GM23338 (cell line): ENCODE data around the gene GRAMD1B. TPM values are rescaled to one million over a fixed set of nuclear protein-coding genes. Genes with fewer than 3 reads are reported as not detected.

Experiments
- ATAC-seq: fragments of 200-7000 bp; cut with Tn5 transposase; 3 replicates; pipeline ENCODE4 v1.9.1; 2020
- DNase-seq: peaks from one replicate; pipeline ENCODE4 v3.0.0-alpha.2; 2015; ENCODE audit warnings: low spot score
- H2AFZ ChIP-seq: fragments of 200-600 bp; sonication (generic); 2 replicates; pipeline ENCODE4 v1.8.0; 2016; ENCODE audit warnings: antibody characterized with exemption, mild to moderate bottlenecking, moderate library complexity
- H3F3A ChIP-seq: fragments of 200-600 bp; sonication (generic); replicated peaks from 2 replicates; pipeline ENCODE4 v1.8.0; 2017; ENCODE audit warnings: antibody characterized with exemption, mixed run types, low read depth
- H3K27ac ChIP-seq: fragments of 200-600 bp; sonication (generic); 2 replicates; pipeline ENCODE4 v1.6.1; 2016; ENCODE audit warnings: low read depth
- H3K27me3 ChIP-seq: fragments of 200-600 bp; sonication (generic); 2 replicates; pipeline ENCODE4 v1.8.0; 2016; ENCODE audit warnings: mild to moderate bottlenecking, mixed run types, moderate library complexity; ENCODE audit not compliant: insufficient read depth
- H3K36me3 ChIP-seq: fragments of 200-600 bp; sonication (generic); 2 replicates; pipeline ENCODE4 v1.8.0; 2016; ENCODE audit warnings: mild to moderate bottlenecking; ENCODE audit not compliant: insufficient read depth
- H3K4me1 ChIP-seq: fragments of 200-600 bp; sonication (generic); 2 replicates; pipeline ENCODE4 v1.8.0; 2016; ENCODE audit warnings: mild to moderate bottlenecking, moderate library complexity; ENCODE audit not compliant: insufficient read depth
- H3K4me2 ChIP-seq: fragments of 200-600 bp; sonication (generic); 2 replicates; pipeline ENCODE4 v1.7.1; 2017; ENCODE audit warnings: mixed run types
- H3K4me3 ChIP-seq: fragments of 200-600 bp; sonication (generic); 2 replicates; pipeline ENCODE4 v1.6.1; 2016; ENCODE audit warnings: mixed run types
- H3K79me2 ChIP-seq: fragments of 200-600 bp; sonication (generic); replicated peaks from 2 replicates; pipeline ENCODE4 v1.8.0; 2017; ENCODE audit warnings: mild to moderate bottlenecking; ENCODE audit not compliant: insufficient read depth
- H3K9me2 ChIP-seq: fragments of 200-600 bp; sonication (generic); 2 replicates; pipeline ENCODE4 v1.8.0; 2017; ENCODE audit not compliant: insufficient read depth
- H4K20me1 ChIP-seq: fragments of 200-600 bp; sonication (generic); replicated peaks from 2 replicates; pipeline ENCODE4 v1.8.0; 2017; ENCODE audit warnings: mild to moderate bottlenecking; ENCODE audit not compliant: insufficient read depth
- H3K27ac Mint-ChIP-seq: 2 replicates; pipeline ENCODE4 v1.8.0; 2020; ENCODE audit warnings: inconsistent platforms, mild to moderate bottlenecking, moderate library complexity, mixed read lengths
- H3K27me3 Mint-ChIP-seq: 3 replicates; pipeline ENCODE4 v1.8.0; 2022; ENCODE audit warnings: low read depth, mild to moderate bottlenecking, moderate library complexity, mixed read lengths, inconsistent platforms; ENCODE audit not compliant: insufficient read depth, poor library complexity
- H3K36me3 Mint-ChIP-seq: 3 replicates; pipeline ENCODE4 v1.8.0; 2021; ENCODE audit warnings: low read depth, mild to moderate bottlenecking, inconsistent platforms, moderate library complexity, mixed read lengths
- H3K4me1 Mint-ChIP-seq: 3 replicates; pipeline ENCODE4 v1.8.0; 2020; ENCODE audit warnings: mild to moderate bottlenecking, inconsistent platforms, mixed read lengths
- H3K4me3 Mint-ChIP-seq: 3 replicates; pipeline ENCODE4 v1.8.0; 2021; ENCODE audit warnings: moderate library complexity, mild to moderate bottlenecking, inconsistent platforms, mixed read lengths
- H3K9me3 Mint-ChIP-seq: 3 replicates; pipeline ENCODE4 v1.8.0; 2020; ENCODE audit warnings: moderate library complexity, mild to moderate bottlenecking, inconsistent platforms, mixed read lengths
- CREB1 ChIP-seq: fragments of 250-450 bp; sonication (Bioruptor Pico); IDR thresholded peaks from 2 replicates; pipeline ENCODE4 v1.5.0; 2020; ENCODE audit warnings: low read depth, mild to moderate bottlenecking, moderate library complexity
- EZH2 ChIP-seq: fragments of 200-600 bp; sonication (generic); IDR thresholded peaks from one replicate; pipeline ENCODE4 v1.8.0; 2017; ENCODE audit warnings: antibody characterized with exemption, mild to moderate bottlenecking, low read depth; ENCODE audit not compliant: unreplicated experiment
- EZH2phosphoT487 ChIP-seq: fragments of 200-600 bp; sonication (generic); IDR thresholded peaks from one replicate; pipeline ENCODE4 v1.8.1; 2018; ENCODE audit warnings: antibody characterized with exemption; ENCODE audit not compliant: unreplicated experiment
- JUNB ChIP-seq: IDR thresholded peaks from one replicate; pipeline ENCODE4 v1.6.1; 2016; ENCODE audit warnings: antibody characterized with exemption; ENCODE audit not compliant: unreplicated experiment
- NANOG ChIP-seq: IDR thresholded peaks from 2 replicates; pipeline ENCODE4 v1.6.1; 2016; ENCODE audit warnings: antibody characterized with exemption, borderline replicate concordance
- POLR2AphosphoS5 ChIP-seq: IDR thresholded peaks from 2 replicates; pipeline ENCODE4 v1.6.1; 2016; ENCODE audit warnings: antibody characterized with exemption, low read depth
- STAT1 ChIP-seq: IDR thresholded peaks from one replicate; pipeline ENCODE4 v1.6.1; 2016; ENCODE audit warnings: antibody characterized with exemption; ENCODE audit not compliant: unreplicated experiment
- ZNF114 ChIP-seq: fragments of 250-450 bp; sonication (Bioruptor Pico); IDR thresholded peaks from 2 replicates; pipeline ENCODE4 v1.5.0; 2020; ENCODE audit warnings: mild to moderate bottlenecking, moderate library complexity
- ZNF331 ChIP-seq: fragments of 250-450 bp; sonication (Bioruptor Pico); IDR thresholded peaks from 2 replicates; pipeline ENCODE4 v1.5.0; 2020; ENCODE audit warnings: low read depth, mild to moderate bottlenecking, moderate library complexity
- polyA plus RNA-seq: library from polyadenylated mRNA; unstranded; fragments of >200 nt; fragmentation: Nextera tagmentation; extraction: Ambion mirVana; gene quantifications from 2 replicates; pipeline ENCODE4 v1.2.1, GENCODE V29; 2016
- total RNA-seq: library from RNA; depleted of rRNA; stranded (reverse); fragments of >200 nt; shearing (Covaris generic); gene quantifications from 2 replicates; pipeline ENCODE4 v1.2.3, GENCODE V29; 2014
- TF ChIP-seq, protein P1 (sequence below): IDR thresholded peaks from 2 replicates; pipeline ENCODE4 v1.6.1; 2016; ENCODE audit warnings: antibody characterized with exemption
- TF ChIP-seq, protein P2 (sequence below): IDR thresholded peaks from one replicate; pipeline ENCODE4 v1.6.1; 2018; ENCODE audit warnings: antibody characterized with exemption; ENCODE audit not compliant: unreplicated experiment
- TF ChIP-seq, protein P3 (sequence below), 2 experiments: fragments of 200-600 bp in 1 of 2; sonication (generic) in 1 of 2; conservative IDR thresholded peaks; 2 replicates each; pipeline versions ENCODE4 v1.5.1 to v1.6.1; 2016 to 2017; ENCODE audit warnings: antibody characterized with exemption in 2 of 2, low read depth in 2 of 2, mild to moderate bottlenecking in 2 of 2, moderate library complexity in 1 of 2
- TF ChIP-seq, protein P4 (sequence below): fragments of 250-450 bp; sonication (Bioruptor Pico); IDR thresholded peaks from 2 replicates; pipeline ENCODE4 v1.5.0; 2020; ENCODE audit warnings: mild to moderate bottlenecking, moderate library complexity

The GRAMD1B gene
- total and polyA plus RNA-seq, 2 experiments from 2014 or later: 3.7 to 24.3 TPM

DNA sequence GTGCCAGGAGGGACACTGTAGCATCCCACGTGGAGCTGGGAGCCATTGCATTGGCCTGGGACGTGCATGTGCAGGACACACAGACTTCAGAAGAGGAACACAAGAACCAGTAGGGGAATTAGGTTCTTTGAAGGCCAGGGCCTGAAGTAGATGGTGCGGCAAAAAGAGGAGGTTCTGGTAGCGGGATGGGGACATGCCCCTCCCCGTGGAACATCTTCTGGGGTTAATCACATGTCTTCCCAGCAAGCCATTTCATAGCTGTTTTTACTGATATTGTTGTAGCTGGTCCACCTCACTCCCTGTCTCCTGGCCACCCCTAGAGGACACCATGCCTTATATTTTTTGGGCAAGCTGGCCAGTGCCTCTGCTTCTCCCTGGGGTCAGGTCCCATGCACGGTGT lies 150.1 kb downstream of the GRAMD1B start:
- Mint-ChIP-seq H3K27ac (no peak overlapping the region), H3K9me3 (peaks cover 3% of the 10 kb centered on the region; the same call in 1 of the 3 replicates), H3K36me3 (peaks cover 5% of the 10 kb centered on the region; the same call in 1 of the 3 replicates), H3K4me1 (peaks cover 32% of the 10 kb centered on the region), H3K4me3 (no peak overlapping the region), H3K27me3 (peaks cover 15% of the 10 kb centered on the region)
- Histone ChIP-seq H3K79me2 (no peaks in the 10 kb centered on the region; the same call in 1 of the 2 replicates), H3K27me3 (no peaks in the 10 kb centered on the region), H3K36me3 (no peaks in the 10 kb centered on the region), H3K4me3 (no peak overlapping the region), H3K9me2 (0 out of 2 replicates have a peak, but pooled peaks cover 5% of the 10 kb centered on the region), H3K4me2 (no peak overlapping the region), H3K27ac (no peak overlapping the region), H3K4me1 (peaks cover 10% of the 10 kb centered on the region), H2AFZ (no peak overlapping the region), H4K20me1 (no peaks in the 10 kb centered on the region), H3F3A (no peaks in the 10 kb centered on the region; the same call in 1 of the 2 replicates)
- no peak for DNase-seq
- TF ChIP-seq, protein P1, sequence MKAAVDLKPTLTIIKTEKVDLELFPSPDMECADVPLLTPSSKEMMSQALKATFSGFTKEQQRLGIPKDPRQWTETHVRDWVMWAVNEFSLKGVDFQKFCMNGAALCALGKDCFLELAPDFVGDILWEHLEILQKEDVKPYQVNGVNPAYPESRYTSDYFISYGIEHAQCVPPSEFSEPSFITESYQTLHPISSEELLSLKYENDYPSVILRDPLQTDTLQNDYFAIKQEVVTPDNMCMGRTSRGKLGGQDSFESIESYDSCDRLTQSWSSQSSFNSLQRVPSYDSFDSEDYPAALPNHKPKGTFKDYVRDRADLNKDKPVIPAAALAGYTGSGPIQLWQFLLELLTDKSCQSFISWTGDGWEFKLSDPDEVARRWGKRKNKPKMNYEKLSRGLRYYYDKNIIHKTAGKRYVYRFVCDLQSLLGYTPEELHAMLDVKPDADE: no peak
- TF ChIP-seq, protein P2, sequence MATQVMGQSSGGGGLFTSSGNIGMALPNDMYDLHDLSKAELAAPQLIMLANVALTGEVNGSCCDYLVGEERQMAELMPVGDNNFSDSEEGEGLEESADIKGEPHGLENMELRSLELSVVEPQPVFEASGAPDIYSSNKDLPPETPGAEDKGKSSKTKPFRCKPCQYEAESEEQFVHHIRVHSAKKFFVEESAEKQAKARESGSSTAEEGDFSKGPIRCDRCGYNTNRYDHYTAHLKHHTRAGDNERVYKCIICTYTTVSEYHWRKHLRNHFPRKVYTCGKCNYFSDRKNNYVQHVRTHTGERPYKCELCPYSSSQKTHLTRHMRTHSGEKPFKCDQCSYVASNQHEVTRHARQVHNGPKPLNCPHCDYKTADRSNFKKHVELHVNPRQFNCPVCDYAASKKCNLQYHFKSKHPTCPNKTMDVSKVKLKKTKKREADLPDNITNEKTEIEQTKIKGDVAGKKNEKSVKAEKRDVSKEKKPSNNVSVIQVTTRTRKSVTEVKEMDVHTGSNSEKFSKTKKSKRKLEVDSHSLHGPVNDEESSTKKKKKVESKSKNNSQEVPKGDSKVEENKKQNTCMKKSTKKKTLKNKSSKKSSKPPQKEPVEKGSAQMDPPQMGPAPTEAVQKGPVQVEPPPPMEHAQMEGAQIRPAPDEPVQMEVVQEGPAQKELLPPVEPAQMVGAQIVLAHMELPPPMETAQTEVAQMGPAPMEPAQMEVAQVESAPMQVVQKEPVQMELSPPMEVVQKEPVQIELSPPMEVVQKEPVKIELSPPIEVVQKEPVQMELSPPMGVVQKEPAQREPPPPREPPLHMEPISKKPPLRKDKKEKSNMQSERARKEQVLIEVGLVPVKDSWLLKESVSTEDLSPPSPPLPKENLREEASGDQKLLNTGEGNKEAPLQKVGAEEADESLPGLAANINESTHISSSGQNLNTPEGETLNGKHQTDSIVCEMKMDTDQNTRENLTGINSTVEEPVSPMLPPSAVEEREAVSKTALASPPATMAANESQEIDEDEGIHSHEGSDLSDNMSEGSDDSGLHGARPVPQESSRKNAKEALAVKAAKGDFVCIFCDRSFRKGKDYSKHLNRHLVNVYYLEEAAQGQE: no peak
- TF ChIP-seq JUNB (no peak), CREB1 (CRISPR knock-in tag) (no peak), EZH2phosphoT487 (no peak), ZNF331 (CRISPR knock-in tag) (no peak), NANOG (no peak), POLR2AphosphoS5 (no peak), ZNF114 (CRISPR knock-in tag) (no peak), EZH2 (no peak), STAT1 (no peak)
- TF ChIP-seq, protein P3, sequence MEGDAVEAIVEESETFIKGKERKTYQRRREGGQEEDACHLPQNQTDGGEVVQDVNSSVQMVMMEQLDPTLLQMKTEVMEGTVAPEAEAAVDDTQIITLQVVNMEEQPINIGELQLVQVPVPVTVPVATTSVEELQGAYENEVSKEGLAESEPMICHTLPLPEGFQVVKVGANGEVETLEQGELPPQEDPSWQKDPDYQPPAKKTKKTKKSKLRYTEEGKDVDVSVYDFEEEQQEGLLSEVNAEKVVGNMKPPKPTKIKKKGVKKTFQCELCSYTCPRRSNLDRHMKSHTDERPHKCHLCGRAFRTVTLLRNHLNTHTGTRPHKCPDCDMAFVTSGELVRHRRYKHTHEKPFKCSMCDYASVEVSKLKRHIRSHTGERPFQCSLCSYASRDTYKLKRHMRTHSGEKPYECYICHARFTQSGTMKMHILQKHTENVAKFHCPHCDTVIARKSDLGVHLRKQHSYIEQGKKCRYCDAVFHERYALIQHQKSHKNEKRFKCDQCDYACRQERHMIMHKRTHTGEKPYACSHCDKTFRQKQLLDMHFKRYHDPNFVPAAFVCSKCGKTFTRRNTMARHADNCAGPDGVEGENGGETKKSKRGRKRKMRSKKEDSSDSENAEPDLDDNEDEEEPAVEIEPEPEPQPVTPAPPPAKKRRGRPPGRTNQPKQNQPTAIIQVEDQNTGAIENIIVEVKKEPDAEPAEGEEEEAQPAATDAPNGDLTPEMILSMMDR (conservative IDR thresholded peaks at IDR 0.05; ENCODE audit: low read depth in 2 of 2): no peak
- TF ChIP-seq, protein P4, sequence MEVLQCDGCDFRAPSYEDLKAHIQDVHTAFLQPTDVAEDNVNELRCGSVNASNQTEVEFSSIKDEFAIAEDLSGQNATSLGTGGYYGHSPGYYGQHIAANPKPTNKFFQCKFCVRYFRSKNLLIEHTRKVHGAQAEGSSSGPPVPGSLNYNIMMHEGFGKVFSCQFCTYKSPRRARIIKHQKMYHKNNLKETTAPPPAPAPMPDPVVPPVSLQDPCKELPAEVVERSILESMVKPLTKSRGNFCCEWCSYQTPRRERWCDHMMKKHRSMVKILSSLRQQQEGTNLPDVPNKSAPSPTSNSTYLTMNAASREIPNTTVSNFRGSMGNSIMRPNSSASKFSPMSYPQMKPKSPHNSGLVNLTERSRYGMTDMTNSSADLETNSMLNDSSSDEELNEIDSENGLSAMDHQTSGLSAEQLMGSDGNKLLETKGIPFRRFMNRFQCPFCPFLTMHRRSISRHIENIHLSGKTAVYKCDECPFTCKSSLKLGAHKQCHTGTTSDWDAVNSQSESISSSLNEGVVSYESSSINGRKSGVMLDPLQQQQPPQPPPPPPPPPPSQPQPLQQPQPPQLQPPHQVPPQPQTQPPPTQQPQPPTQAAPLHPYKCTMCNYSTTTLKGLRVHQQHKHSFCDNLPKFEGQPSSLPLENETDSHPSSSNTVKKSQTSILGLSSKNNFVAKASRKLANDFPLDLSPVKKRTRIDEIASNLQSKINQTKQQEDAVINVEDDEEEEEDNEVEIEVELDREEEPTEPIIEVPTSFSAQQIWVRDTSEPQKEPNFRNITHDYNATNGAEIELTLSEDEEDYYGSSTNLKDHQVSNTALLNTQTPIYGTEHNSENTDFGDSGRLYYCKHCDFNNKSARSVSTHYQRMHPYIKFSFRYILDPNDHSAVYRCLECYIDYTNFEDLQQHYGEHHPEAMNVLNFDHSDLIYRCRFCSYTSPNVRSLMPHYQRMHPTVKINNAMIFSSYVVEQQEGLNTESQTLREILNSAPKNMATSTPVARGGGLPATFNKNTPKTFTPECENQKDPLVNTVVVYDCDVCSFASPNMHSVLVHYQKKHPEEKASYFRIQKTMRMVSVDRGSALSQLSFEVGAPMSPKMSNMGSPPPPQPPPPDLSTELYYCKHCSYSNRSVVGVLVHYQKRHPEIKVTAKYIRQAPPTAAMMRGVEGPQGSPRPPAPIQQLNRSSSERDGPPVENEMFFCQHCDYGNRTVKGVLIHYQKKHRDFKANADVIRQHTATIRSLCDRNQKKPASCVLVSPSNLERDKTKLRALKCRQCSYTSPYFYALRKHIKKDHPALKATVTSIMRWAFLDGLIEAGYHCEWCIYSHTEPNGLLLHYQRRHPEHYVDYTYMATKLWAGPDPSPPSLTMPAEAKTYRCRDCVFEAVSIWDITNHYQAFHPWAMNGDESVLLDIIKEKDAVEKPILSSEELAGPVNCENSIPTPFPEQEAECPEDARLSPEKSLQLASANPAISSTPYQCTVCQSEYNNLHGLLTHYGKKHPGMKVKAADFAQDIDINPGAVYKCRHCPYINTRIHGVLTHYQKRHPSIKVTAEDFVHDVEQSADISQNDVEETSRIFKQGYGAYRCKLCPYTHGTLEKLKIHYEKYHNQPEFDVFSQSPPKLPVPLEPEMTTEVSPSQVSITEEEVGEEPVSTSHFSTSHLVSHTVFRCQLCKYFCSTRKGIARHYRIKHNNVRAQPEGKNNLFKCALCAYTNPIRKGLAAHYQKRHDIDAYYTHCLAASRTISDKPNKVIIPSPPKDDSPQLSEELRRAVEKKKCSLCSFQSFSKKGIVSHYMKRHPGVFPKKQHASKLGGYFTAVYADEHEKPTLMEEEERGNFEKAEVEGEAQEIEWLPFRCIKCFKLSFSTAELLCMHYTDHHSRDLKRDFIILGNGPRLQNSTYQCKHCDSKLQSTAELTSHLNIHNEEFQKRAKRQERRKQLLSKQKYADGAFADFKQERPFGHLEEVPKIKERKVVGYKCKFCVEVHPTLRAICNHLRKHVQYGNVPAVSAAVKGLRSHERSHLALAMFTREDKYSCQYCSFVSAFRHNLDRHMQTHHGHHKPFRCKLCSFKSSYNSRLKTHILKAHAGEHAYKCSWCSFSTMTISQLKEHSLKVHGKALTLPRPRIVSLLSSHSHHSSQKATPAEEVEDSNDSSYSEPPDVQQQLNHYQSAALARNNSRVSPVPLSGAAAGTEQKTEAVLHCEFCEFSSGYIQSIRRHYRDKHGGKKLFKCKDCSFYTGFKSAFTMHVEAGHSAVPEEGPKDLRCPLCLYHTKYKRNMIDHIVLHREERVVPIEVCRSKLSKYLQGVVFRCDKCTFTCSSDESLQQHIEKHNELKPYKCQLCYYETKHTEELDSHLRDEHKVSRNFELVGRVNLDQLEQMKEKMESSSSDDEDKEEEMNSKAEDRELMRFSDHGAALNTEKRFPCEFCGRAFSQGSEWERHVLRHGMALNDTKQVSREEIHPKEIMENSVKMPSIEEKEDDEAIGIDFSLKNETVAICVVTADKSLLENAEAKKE (CRISPR knock-in tag): no peak
- ATAC-seq: no peak
